ENCODE measurements around the gene BICRA.

BICRA gene

DNA sequence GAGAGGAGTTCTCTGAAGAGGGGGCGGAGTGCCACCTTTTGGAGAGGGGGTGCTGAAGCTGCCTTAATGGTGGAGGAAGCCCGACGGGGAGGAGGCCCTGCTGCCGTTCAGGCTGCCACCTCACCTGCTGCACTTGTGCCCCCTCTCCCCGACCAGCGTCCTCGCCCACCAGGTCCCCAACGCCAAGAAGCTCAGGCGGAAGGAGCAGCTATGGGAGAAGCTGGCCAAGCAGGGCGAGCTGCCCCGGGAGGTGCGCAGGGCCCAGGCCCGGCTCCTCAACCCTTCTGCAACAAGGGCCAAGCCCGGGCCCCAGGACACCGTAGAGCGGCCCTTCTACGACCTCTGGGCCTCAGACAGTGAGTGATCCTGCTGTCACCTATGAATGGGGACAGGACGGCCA is 141.8 kb downstream of the BICRA start:
- DNase-seq (ENCODE audit: low read depth), result no peak

DNA sequence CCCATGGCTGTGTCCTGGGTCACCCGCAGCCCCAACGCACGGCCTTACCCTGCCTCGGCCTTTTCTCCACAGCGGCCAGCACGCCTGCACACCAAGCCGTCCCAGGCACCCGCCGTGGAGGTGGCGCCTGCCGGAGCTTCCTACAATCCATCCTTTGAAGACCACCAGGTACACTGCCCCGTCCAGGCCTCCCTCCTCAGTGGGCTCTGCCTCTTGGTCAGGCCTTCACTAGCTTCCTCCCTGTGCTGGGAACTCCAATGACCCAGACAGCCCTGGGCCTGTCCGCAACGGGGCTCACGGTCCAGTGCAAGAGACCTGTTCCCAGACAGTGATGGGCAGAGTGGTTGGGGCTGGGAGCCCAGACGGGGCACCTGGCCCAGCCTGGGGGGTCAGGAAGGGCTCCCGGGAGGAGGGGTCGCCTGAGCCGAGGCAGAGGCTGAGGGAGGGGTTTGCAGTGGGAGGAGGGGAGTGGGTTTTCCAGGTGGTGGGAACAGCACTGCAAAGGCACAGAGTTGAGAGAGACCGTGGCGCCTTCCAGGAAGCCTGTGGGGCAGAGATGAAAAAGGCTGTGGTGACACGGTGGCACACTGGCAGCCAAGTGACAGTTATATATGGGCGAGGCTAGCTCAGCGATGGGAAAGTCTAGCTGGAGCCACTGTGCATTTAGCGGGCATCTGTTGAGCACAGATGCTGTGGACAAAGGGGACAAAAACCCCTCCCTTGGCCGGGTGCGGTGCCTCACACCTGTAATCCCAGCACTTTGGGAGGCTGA is 143.7 kb downstream of the BICRA start:
- DNase-seq (ENCODE audit: low read depth), result no peak

All from stimulated activated CD8-positive, alpha-beta memory T cell treated with anti-CD3 and anti-CD28 coated beads, Interleukin-4, amount 100 ng/mL, for 24 hours (primary cell).